Astrocyte of the spinal cord (primary cell): ENCODE data around the gene UPF2.
"Not testable (repeated sequence)": the region's sequence is repeated elsewhere in the genome, so short reads cannot be mapped to it uniquely, and the experiment has no call there.

Source experiments
- DNase-seq: peaks from one replicate; pipeline ENCODE4 v3.0.0; 2011; ENCODE audit warnings: low read depth, low spot score
- H3K4me3 ChIP-seq: 2 replicates; pipeline ENCODE4 v1.5.1; 2011; ENCODE audit warnings: low read depth, mild to moderate bottlenecking, low read length, moderate library complexity
- CTCF ChIP-seq: IDR thresholded peaks from 2 replicates; pipeline ENCODE4 v1.5.1; 2012; ENCODE audit warnings: low read depth, mild to moderate bottlenecking, low read length, inconsistent platforms
- in situ Hi-C: cut with HindIII; loops from 2 replicates; pipeline ENCODE4 v1.10.0; 2017; ENCODE audit warnings: low sequenced_read_pairs

Gene UPF2

DNA sequence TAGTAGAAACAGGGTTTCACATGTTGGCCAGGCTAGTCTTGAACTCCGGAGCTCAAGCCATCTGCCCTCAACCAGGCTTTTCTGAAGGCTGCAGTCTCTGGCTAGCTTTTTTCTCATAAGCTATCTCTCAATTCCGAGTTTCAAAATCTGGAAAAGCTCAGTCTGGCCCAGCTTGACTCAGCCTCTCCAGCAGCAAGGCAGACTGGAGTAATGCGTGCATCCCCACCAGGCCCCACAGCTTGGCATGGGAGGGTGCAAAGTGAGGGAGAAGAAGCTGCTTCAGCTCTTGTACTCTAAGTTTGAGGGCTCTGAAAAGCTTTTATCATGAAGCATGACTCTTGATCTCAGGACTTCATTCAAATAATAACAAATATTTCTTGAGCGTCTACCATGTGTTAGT lies 30.9 kb upstream of the UPF2 start:
- TF ChIP-seq CTCF = no peak
- in situ Hi-C loops = no loop called here
- DNase-seq = no peak

GRCh38 chr10:12071441-12071840 lies 28.8 kb upstream of the UPF2 start:
- DNase-seq, H3K4me3 ChIP-seq, in situ Hi-C loops: not testable (repeated sequence)

More for the DNA sequence above, 30.9 kb upstream of the UPF2 start:
- H3K4me3 ChIP-seq = no peak overlapping the region

DNA sequence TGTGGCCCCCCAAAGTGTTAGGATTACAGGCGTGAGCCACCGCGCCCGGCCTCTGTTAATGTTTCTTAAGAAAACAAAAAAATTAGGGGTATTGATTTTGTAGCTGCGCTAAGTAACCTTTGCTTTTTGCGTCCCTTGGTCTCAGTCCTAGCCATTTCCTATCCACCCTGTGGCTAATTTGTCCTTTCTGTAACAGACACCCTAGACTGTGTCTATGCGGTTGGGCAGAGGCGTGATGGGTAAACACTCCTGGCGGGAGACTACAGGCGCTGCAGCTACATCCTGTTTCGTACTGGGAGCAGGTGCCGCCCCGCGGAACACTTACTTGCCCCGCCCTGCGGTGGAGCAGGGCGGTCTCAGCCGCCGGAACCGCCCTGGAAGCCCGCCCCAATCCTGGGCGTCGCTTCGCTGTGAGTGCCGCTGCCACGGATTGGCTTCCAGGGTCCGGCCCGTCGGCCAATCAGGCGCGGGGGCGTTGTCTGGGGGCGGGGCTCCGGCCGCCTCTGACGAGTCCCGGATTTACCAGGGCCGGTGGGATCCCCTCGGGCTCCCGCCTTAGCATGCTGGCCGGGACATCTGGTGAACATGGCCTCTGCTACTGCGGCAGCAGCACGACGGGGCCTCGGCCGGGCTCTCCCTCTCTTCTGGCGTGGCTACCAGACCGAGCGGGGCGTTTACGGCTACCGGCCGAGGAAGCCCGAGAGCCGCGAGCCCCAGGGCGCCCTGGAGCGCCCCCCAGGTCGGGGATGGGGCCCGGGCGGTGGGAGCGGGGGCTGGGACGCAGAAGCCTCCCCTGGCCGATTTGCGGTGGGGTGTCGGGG lies 26.1 kb upstream of the UPF2 start, which contains the start of gene DHTKD1:
TSS of gene DHTKD1 (plus strand) at position 506 of the 821 bp plus-strand sequence. CDS start at position 586, 80 bp downstream.
- peak; percentile 33 for TF ChIP-seq CTCF
- peak within 1 kb of the TSS; percentile 90 for H3K4me3 ChIP-seq
- in situ Hi-C loops = no loop called here
- DNase-seq = peak; percentile 99

GRCh38 chr10:12067336-12067735 lies 24.7 kb upstream of the UPF2 start:
- in situ Hi-C loops = no loop called here
- no peak overlapping the region for H3K4me3 ChIP-seq
- no peak for TF ChIP-seq CTCF
- DNase-seq = peak; percentile 85

GRCh38 chr10:12063483-12063818 lies 20.8 kb upstream of the UPF2 start:
- DNase-seq = no peak
- H3K4me3 ChIP-seq = no peak overlapping the region
- in situ Hi-C loops = no loop called here
- TF ChIP-seq CTCF = no peak

- no peak overlapping the region for H3K4me3 ChIP-seq
- in situ Hi-C loops = no loop called here
- no peak for TF ChIP-seq CTCF
- DNase-seq = no peak
Observed at GRCh38 chr10:12062754-12063482, 20.3 kb upstream of the UPF2 start.

DNA sequence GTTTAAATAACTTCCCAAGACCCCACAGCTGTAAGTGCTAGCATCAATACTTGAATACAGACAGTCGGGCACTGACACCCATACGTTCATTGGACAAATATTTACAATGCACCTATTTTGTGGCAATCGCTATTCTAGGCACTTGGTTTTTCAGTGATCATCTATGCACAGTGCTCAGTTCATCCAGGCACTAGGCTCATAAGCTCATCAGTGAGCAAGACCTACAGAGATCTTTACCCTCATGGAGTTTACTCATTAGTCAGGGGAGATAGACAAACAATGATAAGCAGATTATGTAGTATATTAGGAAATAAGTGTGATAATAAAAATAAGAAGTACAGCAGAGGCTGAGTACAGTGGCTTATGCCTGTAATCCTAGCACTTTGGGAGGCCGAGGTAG lies 18.5 kb upstream of the UPF2 start:
- no peak for TF ChIP-seq CTCF
- in situ Hi-C loops = no loop called here
- H3K4me3 ChIP-seq = no peak overlapping the region
- DNase-seq = no peak
